ENCODE data around the gene ITPK1.

The ITPK1 gene

GRCh38 chr14:93011650-93012325, 103.9 kb downstream of the ITPK1 start:
- TF ChIP-seq YY1 (IDR thresholded peaks at IDR 0.05; ENCODE audit: low read depth) (no peak), FOXM1 (IDR thresholded peaks at IDR 0.05; ENCODE audit: borderline replicate concordance, low read depth) (no peak), NFIC (IDR thresholded peaks at IDR 0.05) (no peak)

DNA sequence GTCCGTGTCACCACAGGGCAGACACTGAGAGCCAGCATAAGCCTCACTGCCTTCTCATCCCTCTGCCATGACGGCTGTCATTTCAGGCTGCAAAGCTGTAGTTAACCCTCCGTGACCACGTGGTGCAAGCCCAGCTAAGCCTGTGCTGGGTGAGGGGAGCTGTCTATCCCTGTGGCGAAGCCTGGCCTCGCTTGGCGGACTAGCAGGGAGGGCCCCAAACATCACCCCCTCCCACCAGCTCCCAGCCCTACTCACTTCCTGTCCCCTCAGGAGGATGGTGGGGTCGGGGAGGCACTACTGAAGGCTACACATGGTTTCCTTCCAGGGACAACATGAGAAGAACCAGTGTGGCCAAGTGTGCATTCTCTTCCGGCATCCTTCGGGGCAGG, 104.6 kb downstream of the ITPK1 start:
- no peak for TF ChIP-seq REST (IDR thresholded peaks at IDR 0.05; ENCODE audit: low read depth)
- no peak for TF ChIP-seq USF1 (IDR thresholded peaks at IDR 0.05)
- TF ChIP-seq TEAD4 (IDR thresholded peaks at IDR 0.05): no peak
- TF ChIP-seq CREB1 (IDR thresholded peaks at IDR 0.05; ENCODE audit: low read depth): no peak
- no peak for TF ChIP-seq TAF1 (IDR thresholded peaks at IDR 0.05; ENCODE audit: low read depth)
- no peak for TF ChIP-seq EP300 (IDR thresholded peaks at IDR 0.05; ENCODE audit: borderline replicate concordance)
- no peak for TF ChIP-seq FOXM1 (IDR thresholded peaks at IDR 0.05; ENCODE audit: borderline replicate concordance, low read depth)
- TF ChIP-seq, protein P1, sequence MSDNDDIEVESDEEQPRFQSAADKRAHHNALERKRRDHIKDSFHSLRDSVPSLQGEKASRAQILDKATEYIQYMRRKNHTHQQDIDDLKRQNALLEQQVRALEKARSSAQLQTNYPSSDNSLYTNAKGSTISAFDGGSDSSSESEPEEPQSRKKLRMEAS (IDR thresholded peaks at IDR 0.05): no peak
- no peak for TF ChIP-seq YY1 (IDR thresholded peaks at IDR 0.05; ENCODE audit: low read depth)
- TF ChIP-seq EGR1 (IDR thresholded peaks at IDR 0.05): no peak
- no peak for TF ChIP-seq CEBPB (IDR thresholded peaks at IDR 0.05)
- TF ChIP-seq TCF12 (IDR thresholded peaks at IDR 0.05; ENCODE audit: low read depth): no peak
- no peak for TF ChIP-seq ZBTB7A (IDR thresholded peaks at IDR 0.05; ENCODE audit: low read depth)
- TF ChIP-seq NFIC (IDR thresholded peaks at IDR 0.05): no peak
- TF ChIP-seq RAD21 (IDR thresholded peaks at IDR 0.05; ENCODE audit: low read depth): no peak

GRCh38 chr14:93010522-93011140, 105.1 kb downstream of the ITPK1 start:
- TF ChIP-seq TCF12 (IDR thresholded peaks at IDR 0.05; ENCODE audit: low read depth) (no peak), USF1 (IDR thresholded peaks at IDR 0.05) (no peak), ZBTB7A (IDR thresholded peaks at IDR 0.05; ENCODE audit: low read depth) (no peak), CEBPB (IDR thresholded peaks at IDR 0.05) (no peak), YY1 (IDR thresholded peaks at IDR 0.05; ENCODE audit: low read depth) (no peak), RAD21 (IDR thresholded peaks at IDR 0.05; ENCODE audit: low read depth) (no peak), FOXM1 (IDR thresholded peaks at IDR 0.05; ENCODE audit: borderline replicate concordance, low read depth) (no peak), NFIC (IDR thresholded peaks at IDR 0.05) (no peak), TAF1 (IDR thresholded peaks at IDR 0.05; ENCODE audit: low read depth) (no peak), REST (IDR thresholded peaks at IDR 0.05; ENCODE audit: low read depth) (no peak)
- TF ChIP-seq, protein P1 (IDR thresholded peaks at IDR 0.05): no peak

DNA sequence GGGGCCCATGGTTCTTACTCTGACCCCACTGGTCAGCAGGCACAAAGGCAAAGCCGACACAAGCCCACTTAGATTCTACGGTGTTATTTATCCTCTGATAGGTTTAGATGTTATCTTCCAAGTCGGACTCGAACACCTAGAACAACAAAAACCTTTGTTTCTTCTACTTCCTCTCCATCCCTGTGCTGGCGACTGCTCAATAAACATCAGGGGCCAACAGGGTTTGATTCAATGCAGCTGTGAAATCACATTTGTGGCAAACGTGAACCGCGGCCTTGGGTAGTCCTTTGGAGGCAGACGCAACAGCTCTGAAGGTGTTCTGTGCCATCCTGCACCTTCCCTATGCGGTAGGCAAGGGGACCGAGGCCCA, 105.6 kb downstream of the ITPK1 start:
- no peak for TF ChIP-seq ZBTB7A (IDR thresholded peaks at IDR 0.05; ENCODE audit: low read depth)
- no peak for TF ChIP-seq TCF12 (IDR thresholded peaks at IDR 0.05; ENCODE audit: low read depth)
- TF ChIP-seq CREB1 (IDR thresholded peaks at IDR 0.05; ENCODE audit: low read depth): no peak
- no peak for TF ChIP-seq EGR1 (IDR thresholded peaks at IDR 0.05)
- no peak for TF ChIP-seq NFIC (IDR thresholded peaks at IDR 0.05)
- no peak for TF ChIP-seq FOXM1 (IDR thresholded peaks at IDR 0.05; ENCODE audit: borderline replicate concordance, low read depth)
- no peak for TF ChIP-seq REST (IDR thresholded peaks at IDR 0.05; ENCODE audit: low read depth)
- no peak for TF ChIP-seq TAF1 (IDR thresholded peaks at IDR 0.05; ENCODE audit: low read depth)
- TF ChIP-seq RAD21 (IDR thresholded peaks at IDR 0.05; ENCODE audit: low read depth): no peak
- no peak for TF ChIP-seq TEAD4 (IDR thresholded peaks at IDR 0.05)
- no peak for TF ChIP-seq EP300 (IDR thresholded peaks at IDR 0.05; ENCODE audit: borderline replicate concordance)
- TF ChIP-seq, protein P1 (IDR thresholded peaks at IDR 0.05): no peak
- no peak for TF ChIP-seq USF1 (IDR thresholded peaks at IDR 0.05)
- TF ChIP-seq CEBPB (IDR thresholded peaks at IDR 0.05): no peak
- TF ChIP-seq YY1 (IDR thresholded peaks at IDR 0.05; ENCODE audit: low read depth): no peak

Data from Ishikawa (cell line).